ENCODE data around the gene DAZAP1. TPM values are rescaled to one million over a fixed set of nuclear protein-coding genes. Genes with fewer than 3 reads are reported as not detected.

DAZAP1 gene
- total RNA-seq, 2 experiments from 2014 or later = 235 to 241 TPM

DNA sequence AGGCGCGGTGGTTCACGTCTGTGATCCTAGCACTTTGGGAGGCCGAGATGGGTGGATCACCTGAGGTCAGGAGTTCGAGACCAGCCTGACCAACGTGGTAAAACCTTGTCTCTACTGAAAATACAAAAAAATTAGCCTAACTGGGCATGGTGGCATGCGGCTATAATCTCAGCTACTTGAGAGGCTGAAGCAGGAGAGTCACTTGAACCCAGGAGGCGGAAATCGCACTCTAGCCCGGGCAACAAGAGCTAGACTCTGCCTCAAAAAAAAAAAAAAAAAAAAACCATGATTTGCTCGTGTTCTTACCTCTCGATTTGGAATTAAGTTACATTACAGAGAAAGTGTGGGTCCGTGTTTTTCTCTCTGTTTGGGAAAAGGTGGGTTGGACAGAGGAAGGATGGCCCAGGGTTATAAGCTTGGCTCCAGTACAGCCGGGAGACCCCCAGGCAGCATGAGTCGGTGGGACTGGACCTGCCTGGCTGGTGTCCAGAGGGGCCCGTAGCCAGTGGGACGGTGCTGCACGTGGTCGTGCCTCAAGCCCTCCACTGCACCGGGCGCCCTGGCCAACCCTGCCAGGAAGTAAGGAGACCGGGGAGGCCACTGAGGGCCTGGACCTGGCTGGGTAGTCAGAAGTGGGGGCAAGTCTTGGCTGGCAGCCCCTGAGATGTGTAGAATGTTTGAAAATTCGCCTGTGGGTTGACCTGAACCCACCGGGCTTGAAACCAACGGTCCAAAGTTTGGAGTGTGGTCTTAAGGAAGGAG, 34.5 kb downstream of the DAZAP1 start:
- peaks cover 36% of the 10 kb centered on the region for H3K36me3 Mint-ChIP-seq (ENCODE audit: low read depth)
- H3K9me3 Mint-ChIP-seq = no peaks in the 10 kb centered on the region
- peaks cover 3% of the 10 kb centered on the region for H3K27me3 Mint-ChIP-seq
- H3K4me1 Mint-ChIP-seq = peaks cover 47% of the 10 kb centered on the region
- H3K27ac Mint-ChIP-seq = peak overlapping the region; percentile 52
- CTCF ChIA-PET = interaction anchor here (1.2 kb wide), 1 partner anchor 14 kb away, joined by 5 read pairs; no protein-coding TSS in a partner anchor
- DNase-seq = no peak
- POLR2A ChIA-PET = interaction anchor here (0.6 kb wide), 1 partner anchor 197 kb away, joined by 7 read pairs; no protein-coding TSS in a partner anchor
- peak overlapping the region; percentile 30 for H3K4me3 Mint-ChIP-seq

DNA sequence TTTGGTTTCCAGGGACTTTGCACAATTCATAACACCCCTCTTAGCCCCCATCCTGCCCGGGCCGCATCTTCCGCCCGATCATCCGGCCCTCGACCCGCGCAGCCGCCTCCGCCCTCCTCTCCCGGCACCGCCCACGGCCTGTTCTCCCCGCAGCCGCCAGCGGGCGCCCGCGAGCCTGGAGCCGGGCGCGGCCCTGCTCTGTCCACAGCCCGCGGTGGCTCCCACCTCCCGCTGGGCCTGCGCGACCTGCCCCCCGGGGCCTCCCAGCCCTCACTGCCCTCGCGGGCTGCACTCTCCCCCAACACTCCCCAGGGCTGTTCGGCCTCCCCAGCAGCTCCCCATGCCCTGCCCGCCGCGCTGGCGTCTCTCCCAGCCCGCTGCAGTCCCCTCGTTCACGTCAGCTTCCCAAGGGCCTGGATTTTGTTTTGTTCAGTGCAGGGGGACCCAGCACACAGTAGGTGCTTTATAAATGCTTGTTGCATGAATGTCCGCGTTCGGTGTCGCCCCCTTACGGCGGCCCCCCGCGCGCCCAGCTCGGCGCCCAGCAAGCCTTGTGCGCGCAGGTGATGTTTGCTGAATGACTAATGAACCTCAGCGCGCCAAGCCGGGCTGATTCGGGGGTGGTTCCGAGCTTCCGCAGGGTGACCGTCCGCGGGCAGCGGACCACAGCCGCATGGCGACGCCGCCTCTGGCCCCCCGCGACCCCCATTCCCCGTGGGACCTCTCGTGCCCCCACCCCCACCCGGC, 38.0 kb downstream of the DAZAP1 start:
- peak; percentile 76 for DNase-seq
- Mint-ChIP-seq H3K4me3 (peak overlapping the region; percentile 65), H3K27me3 (peaks cover 26% of the 10 kb centered on the region), H3K9me3 (no peaks in the 10 kb centered on the region), H3K4me1 (peaks cover 37% of the 10 kb centered on the region), H3K27ac (peak overlapping the region; percentile 62), H3K36me3 (ENCODE audit: low read depth) (peaks cover 25% of the 10 kb centered on the region)
- ChIA-PET POLR2A (no interaction called here), CTCF (interaction anchor here (0.8 to 2.5 kb wide), 6 partner anchors 9 to 343 kb away, joined by 3 to 20 read pairs (median 4); no protein-coding TSS in a partner anchor)

DNA sequence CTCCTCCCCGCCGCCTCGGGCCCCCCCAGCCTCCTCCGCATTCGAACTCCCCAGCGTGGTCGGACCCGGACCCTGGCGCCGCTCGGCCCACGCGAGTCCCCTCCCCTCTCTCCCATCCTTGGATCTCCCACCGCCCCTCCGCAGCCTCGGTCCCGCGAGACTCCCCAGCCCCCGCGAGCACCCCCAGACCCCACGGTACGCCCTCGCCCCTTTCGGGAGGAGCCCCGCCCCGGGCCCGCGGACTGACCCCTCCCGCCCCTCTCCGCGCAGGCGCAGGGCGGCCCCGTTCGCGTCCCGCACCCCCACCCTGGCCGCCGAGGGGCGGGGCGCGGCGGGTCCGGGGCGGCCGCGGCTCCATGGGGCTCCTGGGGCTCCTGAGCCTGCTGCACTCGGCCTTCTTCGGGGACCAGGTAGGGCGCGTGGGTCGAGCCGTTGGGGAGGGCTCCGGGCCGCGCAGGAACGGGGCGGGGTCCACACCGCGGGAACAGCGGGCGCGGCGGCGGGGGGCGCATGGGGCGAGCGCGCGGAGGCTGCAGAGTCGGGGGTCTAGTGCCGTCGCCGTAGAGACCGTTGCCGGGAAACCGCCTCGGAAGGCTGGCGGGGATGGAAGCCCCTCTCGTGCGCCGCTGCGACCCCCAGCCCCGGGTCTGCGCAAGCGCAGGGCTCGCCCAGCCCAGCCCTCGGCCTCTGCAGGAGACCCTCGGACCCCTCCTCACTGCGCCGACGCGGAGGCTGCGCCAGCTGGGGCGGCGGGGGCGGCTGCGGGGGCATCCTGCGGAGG, 38.7 kb downstream of the DAZAP1 start:
- H3K27ac Mint-ChIP-seq = no peak overlapping the region

DNA sequence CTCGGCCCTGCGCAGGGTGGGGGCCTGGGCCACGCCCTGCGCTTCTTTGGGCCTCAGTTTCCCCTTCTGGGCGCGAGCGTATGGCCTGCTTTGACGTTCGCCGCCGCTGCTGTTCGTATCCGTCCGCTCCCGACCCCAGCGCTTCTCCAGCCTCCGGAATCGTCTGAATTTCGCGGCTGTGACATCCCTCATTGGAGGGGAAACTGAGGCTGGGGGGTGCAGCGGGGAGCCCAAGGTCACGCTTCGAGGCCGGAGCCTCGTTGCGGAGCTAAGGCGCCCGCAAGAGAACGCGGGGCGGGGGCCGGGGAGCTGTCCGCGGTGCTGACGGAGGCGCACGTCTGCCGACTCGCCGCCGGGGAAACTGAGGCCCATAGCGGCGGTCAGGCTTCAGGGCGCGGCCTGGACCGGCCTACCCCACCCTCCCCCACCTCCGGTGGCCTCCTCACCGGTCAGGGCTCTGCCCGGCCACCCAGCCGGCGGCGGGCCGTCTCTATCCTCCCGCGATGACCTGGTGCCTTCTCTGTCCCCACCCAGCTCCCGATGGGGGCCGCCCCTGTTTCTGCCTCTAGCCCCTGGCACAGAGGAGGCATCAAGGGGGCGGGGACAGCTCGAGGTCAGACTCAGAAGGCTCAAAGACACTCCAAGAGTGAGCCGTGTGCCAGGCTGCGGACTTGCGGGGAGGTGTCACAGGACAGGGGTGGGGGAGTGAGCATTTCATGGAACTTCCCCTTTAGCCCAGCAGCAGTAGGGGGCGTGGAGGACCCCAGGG, 39.5 kb downstream of the DAZAP1 start:
- H3K4me1 Mint-ChIP-seq = peaks cover 30% of the 10 kb centered on the region
- H3K4me3 Mint-ChIP-seq = peak overlapping the region; percentile 13
- no peak overlapping the region for H3K27ac Mint-ChIP-seq
- H3K27me3 Mint-ChIP-seq = peaks cover 38% of the 10 kb centered on the region
- peaks cover 11% of the 10 kb centered on the region for H3K36me3 Mint-ChIP-seq (ENCODE audit: low read depth)
- peak; percentile 31 for DNase-seq
- ChIA-PET CTCF (no interaction called here), POLR2A (no interaction called here)
- no peaks in the 10 kb centered on the region for H3K9me3 Mint-ChIP-seq

More for the DNA sequence above, 38.7 kb downstream of the DAZAP1 start:
- CTCF ChIA-PET = interaction anchor here (1.5 to 2.5 kb wide), 3 partner anchors 8 to 202 kb away, joined by 6 to 20 read pairs (median 7); no protein-coding TSS in a partner anchor
- peaks cover 33% of the 10 kb centered on the region for H3K4me1 Mint-ChIP-seq
- no peak overlapping the region for H3K4me3 Mint-ChIP-seq
- H3K9me3 Mint-ChIP-seq = no peaks in the 10 kb centered on the region
- H3K27me3 Mint-ChIP-seq = peaks cover 34% of the 10 kb centered on the region
- DNase-seq = no peak
- peaks cover 17% of the 10 kb centered on the region for H3K36me3 Mint-ChIP-seq (ENCODE audit: low read depth)
- POLR2A ChIA-PET = no interaction called here

DNA sequence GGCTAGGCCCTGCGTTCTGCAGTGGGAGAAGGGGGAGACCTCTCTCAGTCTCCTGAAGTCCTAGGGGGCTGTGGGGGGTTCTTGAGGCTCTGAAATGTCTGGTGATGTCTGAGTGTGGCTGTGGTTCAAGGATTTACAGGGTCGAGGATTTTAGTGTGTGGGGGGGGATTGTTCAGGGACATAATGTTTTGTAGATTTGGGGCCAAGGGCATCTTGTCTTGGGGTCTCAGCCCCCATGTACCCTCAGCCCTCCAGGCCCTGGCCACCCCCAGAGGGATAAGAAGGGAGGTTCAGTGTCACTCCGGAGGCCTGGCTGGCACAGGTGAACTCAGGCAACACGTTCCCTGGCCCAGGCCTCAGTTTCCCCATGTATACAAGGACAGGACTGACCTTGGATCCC, 40.1 kb downstream of the DAZAP1 start:
- CTCF ChIA-PET = no interaction called here
- H3K36me3 Mint-ChIP-seq (ENCODE audit: low read depth) = peaks cover 5% of the 10 kb centered on the region
- peaks cover 40% of the 10 kb centered on the region for H3K27me3 Mint-ChIP-seq
- peak overlapping the region; percentile 13 for H3K4me3 Mint-ChIP-seq
- POLR2A ChIA-PET = no interaction called here
- no peaks in the 10 kb centered on the region for H3K9me3 Mint-ChIP-seq
- H3K4me1 Mint-ChIP-seq = peaks cover 25% of the 10 kb centered on the region
- H3K27ac Mint-ChIP-seq = no peak overlapping the region
- DNase-seq = no peak

DNA sequence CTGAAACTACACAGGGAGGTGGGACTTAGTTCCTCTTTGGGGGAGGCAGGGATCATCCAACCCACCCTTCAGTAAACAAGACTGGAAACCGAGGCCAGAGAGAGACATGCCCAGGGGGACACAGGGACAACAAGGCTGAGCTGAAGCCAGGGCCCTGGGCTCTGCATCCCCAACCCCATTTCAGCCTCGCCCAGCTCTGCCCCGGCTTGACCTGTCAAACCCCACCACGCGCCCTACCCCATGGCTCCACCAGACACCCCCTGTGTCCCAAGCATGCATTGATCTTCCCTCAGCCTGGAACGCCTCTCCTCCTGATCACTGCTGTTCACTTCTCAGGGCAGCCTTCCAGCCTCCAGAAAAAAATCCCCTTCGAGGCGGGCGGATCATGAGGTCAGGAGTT, 40.6 kb downstream of the DAZAP1 start:
- no peak for DNase-seq
- peaks cover 44% of the 10 kb centered on the region for H3K27me3 Mint-ChIP-seq
- H3K27ac Mint-ChIP-seq = peak overlapping the region; percentile 10
- H3K4me1 Mint-ChIP-seq = peaks cover 25% of the 10 kb centered on the region
- H3K4me3 Mint-ChIP-seq = no peak overlapping the region
- H3K9me3 Mint-ChIP-seq = no peaks in the 10 kb centered on the region
- ChIA-PET POLR2A (no interaction called here), CTCF (interaction anchor here (0.7 kb wide), 1 partner anchor 243 kb away, joined by 5 read pairs; no protein-coding TSS in a partner anchor)
- peaks cover 1% of the 10 kb centered on the region for H3K36me3 Mint-ChIP-seq (ENCODE audit: low read depth)

DNA sequence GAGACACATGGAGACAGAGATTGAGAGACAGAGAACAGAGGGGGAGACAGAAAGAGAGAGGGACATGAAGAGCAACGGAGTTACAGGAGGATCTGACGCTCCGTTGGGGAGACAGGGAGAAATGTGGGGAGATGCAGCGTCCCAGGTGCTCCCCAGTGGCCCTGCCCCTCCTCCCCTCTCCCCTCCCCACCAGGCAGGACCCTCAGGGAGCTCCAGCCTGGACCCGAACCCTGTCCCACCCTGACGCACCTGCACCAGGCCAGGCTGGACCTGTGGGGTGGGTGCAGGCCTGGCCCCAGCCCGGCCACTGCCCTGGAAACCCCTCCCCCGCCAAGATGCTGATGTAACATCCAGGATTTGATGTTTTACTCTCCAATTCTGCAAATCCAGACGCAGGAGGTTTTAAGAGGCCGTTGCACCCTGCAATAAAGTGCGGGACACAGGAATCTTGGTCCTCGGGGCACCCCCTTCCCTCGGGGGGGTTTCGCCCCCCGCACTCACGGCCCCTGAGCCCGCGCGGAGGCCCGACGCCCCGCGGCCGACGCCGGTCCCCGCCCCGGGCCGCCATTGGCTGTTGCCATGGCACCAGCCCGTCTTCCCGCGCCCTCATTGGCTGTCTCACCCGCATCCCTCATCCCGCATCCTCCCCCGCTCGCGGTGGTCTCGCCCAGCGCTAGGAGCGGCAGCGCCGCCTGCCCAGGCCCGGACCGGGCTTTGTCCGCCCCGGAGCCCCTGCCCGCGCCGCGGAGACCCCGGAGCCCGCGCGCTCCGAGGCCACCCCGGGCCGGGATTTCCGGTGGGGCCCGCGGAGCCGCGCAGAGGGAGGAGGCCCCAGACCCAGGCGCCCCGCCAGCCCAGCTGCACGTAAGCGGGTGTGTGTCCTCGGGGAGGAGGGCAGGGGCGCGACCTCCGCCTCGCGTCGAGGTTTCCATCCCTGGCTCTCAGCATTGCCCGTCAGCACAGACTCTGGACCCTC, 42.4 kb downstream of the DAZAP1 start, which contains the start of gene APC2:
TSS of gene APC2 (plus strand) at position 655 of the 976 bp plus-strand sequence. CDS start 2,881 bp downstream, outside the sequence.
- peaks cover 1% of the 10 kb centered on the region for H3K36me3 Mint-ChIP-seq (ENCODE audit: low read depth)
- no peaks in the 10 kb centered on the region for H3K9me3 Mint-ChIP-seq
- CTCF ChIA-PET = no interaction called here
- H3K27ac Mint-ChIP-seq = no peak within 1 kb of the TSS
- POLR2A ChIA-PET = no interaction called here
- DNase-seq = peak; percentile 33
- no peak within 1 kb of the TSS for H3K4me3 Mint-ChIP-seq
- H3K27me3 Mint-ChIP-seq = peaks cover 52% of the 10 kb centered on the region
- H3K4me1 Mint-ChIP-seq = peaks cover 20% of the 10 kb centered on the region

DNA sequence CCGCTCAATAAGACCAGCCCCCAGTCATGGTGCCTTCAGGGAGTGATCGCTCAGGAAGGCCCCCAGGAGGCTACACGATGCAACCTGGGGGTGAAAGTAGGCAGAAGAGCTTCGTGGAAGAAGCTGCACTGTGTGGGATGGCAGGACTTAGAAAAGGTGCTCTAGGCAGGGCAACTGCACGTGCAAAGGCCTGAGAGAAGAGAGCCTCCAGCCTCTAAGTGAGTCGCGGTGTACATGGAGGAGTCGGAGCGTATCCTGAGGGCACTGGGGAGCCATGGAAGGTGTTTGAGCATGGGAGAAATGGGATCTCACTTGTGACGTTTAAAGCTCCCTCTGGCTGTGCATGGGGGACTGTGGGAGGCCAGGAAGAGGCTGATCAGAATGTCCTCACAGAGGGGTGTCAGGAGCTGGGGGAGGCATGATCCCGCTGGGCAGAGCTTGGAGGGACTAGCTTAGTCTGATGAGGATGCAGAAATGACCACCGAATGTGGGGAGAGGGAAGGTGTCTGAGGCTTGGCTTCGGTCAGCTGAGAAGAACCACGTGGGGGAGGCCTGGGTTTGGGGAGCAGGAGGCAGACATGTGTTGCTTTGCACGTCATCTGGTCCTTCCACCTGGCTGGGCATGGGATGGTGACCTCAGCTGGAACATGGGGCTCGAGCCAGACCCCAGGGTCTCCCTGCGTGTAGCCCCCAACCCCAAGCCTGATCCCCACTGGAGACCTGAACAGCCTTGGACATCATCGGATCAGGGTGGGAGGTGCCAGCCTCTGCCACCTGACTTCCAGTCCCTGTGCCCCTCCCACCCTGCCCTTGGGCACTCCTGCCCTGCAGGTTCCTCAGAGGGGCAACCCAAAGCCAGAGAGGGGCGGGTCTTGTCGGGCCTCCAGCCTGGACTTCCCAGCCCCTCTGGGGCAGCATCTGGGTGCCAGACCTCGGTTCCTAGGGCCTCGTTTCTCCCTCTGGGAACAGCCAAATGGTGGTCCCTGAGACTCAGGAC, 43.6 kb downstream of the DAZAP1 start:
- DNase-seq = no peak
- ChIA-PET CTCF (interaction anchor here (1.1 kb wide), 2 partner anchors 15 to 184 kb away, joined by 3 read pairs; no protein-coding TSS in a partner anchor), POLR2A (no interaction called here)
- Mint-ChIP-seq H3K9me3 (no peaks in the 10 kb centered on the region), H3K27me3 (peaks cover 58% of the 10 kb centered on the region), H3K36me3 (ENCODE audit: low read depth) (peaks cover 5% of the 10 kb centered on the region), H3K4me3 (no peak overlapping the region), H3K27ac (no peak overlapping the region), H3K4me1 (peaks cover 21% of the 10 kb centered on the region)

DNA sequence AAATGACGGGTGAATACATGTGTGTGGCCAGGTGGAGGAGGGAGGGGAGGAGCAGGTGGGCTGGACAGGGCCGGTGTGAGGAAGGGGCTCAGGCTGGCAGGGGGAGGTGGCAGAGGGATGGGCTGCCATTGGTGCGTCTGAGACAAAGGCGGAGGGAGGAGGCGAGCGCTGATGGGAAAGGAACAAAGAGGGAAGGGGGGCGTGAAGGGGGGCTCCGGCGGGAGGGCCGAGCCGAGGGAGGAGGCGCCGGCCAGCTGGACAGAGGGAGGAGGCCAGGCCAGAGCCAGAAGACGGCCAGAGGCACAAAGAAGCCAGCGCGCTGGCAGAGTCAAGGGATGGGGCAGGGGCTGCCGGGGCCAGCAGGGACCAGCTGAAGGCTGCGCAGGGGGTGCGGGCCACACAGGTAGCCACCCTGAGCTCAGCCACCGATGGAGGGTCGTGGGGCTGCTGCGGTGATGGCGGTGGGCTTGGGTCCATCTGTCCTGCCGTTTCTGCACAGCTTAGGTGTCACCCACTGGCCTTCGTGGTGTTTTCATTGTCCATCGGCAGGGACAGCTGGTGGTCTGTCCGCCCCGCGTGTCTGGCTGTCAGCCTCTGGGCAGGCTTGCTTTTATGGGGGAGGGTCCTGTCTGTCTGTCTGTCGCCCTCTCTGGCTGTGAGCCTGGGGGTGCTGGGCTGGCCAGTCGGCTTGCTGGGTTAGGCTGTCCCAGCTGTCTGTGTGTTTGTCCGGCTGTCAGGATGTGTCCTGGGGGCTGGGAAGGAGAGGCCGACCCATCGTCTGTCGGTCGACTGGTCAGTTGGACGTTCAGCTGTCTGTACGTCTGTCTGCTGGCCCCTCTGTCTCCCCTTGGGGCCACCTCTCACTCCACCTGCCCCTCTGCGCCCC, 44.8 kb downstream of the DAZAP1 start:
- Mint-ChIP-seq H3K4me3 (no peak overlapping the region), H3K27me3 (peaks cover 57% of the 10 kb centered on the region), H3K27ac (no peak overlapping the region), H3K4me1 (peaks cover 19% of the 10 kb centered on the region), H3K36me3 (ENCODE audit: low read depth) (peaks cover 5% of the 10 kb centered on the region), H3K9me3 (no peaks in the 10 kb centered on the region)
- no peak for DNase-seq
- ChIA-PET POLR2A (no interaction called here), CTCF (interaction anchor here (0.6 to 1.0 kb wide), 4 partner anchors 9 to 443 kb away, joined by 3 read pairs; no protein-coding TSS in a partner anchor)

Data from activated CD4-positive, alpha-beta T cell treated with anti-CD3 and anti-CD28 coated beads, Interleukin-2, amount 10 ng/mL, durations not matched to agents 7 days and 5 days (primary cell).